Measurements from ENCODE around the gene CD320. TPM values are rescaled to one million over a fixed set of nuclear protein-coding genes. Genes with fewer than 3 reads are reported as not detected.

CD320 gene
- total and polyA plus RNA-seq, 2 of the 8 experiments (the other 6 are each of a cell fraction or from before 2014, with no cell fraction given) = 80.4 to 157 TPM

DNA sequence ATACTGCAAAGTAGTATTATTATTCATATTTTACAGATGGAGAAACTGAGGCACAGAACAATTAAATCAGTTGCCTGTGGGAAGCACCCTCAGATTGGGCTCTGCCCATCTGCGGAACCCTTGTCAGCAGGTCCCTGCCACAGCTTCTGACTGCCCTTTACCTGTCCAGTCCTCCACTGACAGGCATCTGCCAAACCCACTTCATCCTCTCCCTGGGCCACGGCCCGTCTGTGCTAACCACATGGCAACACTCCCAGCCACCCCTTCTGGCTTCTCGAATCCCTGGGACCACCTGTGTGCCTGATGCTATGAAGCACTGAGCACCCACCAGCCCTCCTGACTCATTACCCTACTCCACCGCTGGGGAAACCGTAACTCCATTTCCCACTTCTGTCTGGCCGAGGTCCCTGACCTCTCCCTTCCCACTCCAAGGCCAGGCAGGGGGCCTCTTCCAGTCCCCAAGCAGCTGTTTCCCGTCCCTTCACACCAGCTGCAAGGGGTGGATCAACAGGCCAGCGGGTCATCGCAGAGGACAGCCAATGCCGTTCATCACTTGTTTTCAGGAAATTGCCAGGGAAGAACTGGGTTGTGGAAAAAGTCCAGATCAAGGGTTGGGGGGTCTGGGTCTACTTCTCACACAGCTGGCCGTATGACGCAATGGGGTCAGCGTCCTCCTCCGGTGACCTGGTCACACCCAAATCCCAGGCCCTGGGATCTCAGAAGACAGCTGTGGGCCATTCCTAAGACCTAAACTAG is 32.4 kb upstream of the CD320 start:
- peak overlapping the region; percentile 68; the same call in 1 of the 2 replicates for H2BK12ac ChIP-seq (ENCODE audit: low read depth, low read length)
- no peak overlapping the region for H3K4me3 ChIP-seq (ENCODE audit: extremely low read depth in 1 of 4, insufficient read depth in 2 of 4, low read depth in 3 of 4, low read length in 4 of 4)
- peaks cover 0 to 8% (median 3%) of the 10 kb centered on the region in 4 experiments; a peak in 4 of 7 replicates for H3K4me1 ChIP-seq (replicated peaks in 1 of 4; ENCODE audit: control insufficient read depth in 3 of 4, insufficient read depth in 4 of 4, low read length in 3 of 4)
- no peaks in the 10 kb centered on the region for H3K79me2 ChIP-seq (ENCODE audit: control insufficient read depth in 1 of 2, insufficient read depth in 2 of 2, low read length in 2 of 2)
- no peak overlapping the region for H3K56ac ChIP-seq (replicated peaks; ENCODE audit: insufficient read length, low read depth, low read length)
- no peak overlapping the region for H2AFZ ChIP-seq (ENCODE audit: low read length)
- DNase-seq (ENCODE audit: low read depth in 1 of 2, low spot score in 2 of 2) (peak in 1 of 2 experiments; percentile 51), FAIRE-seq (no peak)
- H3K27ac ChIP-seq (ENCODE audit: low read depth, low read length) = no peak overlapping the region
- TF ChIP-seq, protein P1, sequence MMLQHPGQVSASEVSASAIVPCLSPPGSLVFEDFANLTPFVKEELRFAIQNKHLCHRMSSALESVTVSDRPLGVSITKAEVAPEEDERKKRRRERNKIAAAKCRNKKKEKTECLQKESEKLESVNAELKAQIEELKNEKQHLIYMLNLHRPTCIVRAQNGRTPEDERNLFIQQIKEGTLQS (IDR thresholded peaks at IDR 0.05; ENCODE audit: insufficient read depth, low read depth, low read length) = no peak
- TF ChIP-seq SIRT6 (IDR thresholded peaks at IDR 0.05; ENCODE audit: low read length) = no peak
- peak in 2 of 3 experiments; percentile 27 to 39 for TF ChIP-seq CTCF (IDR thresholded peaks at IDR 0.05; ENCODE audit: control extremely low read depth in 1 of 3, insufficient read depth in 1 of 3, low read depth in 1 of 3, low read length in 3 of 3)
- TF ChIP-seq EP300 (IDR thresholded peaks at IDR 0.05; ENCODE audit: borderline replicate concordance in 1 of 2, low read depth in 2 of 2, low read length in 2 of 2) = no peak
- peak; percentile 6 to 22; a peak in 2 of 4 replicates for TF ChIP-seq RAD21 (IDR thresholded peaks at IDR 0.05 in 1 of 2, conservative IDR thresholded peaks at IDR 0.05 in 1 of 2; ENCODE audit: low read depth in 2 of 2, low read length in 2 of 2)
- no peak for TF ChIP-seq POLR2AphosphoS5 (IDR thresholded peaks at IDR 0.05; ENCODE audit: low read depth, low read length)
- H3K9me3 ChIP-seq (ENCODE audit: insufficient read depth in 2 of 2, low read depth in 1 of 2, low read length in 1 of 2) = no peaks in the 10 kb centered on the region
- no peak overlapping the region for H3K18ac ChIP-seq (ENCODE audit: extremely low read depth, low read length)
- no peak overlapping the region for H2BK15ac ChIP-seq (ENCODE audit: low read length)
- no peak overlapping the region for H4K91ac ChIP-seq (replicated peaks; ENCODE audit: insufficient read length, low read length)
- no peak overlapping the region for H3K4ac ChIP-seq (replicated peaks; ENCODE audit: insufficient read length, low read depth, low read length)
- peaks cover 5% of the 10 kb centered on the region; the same call in 1 of the 2 replicates for H3K23me2 ChIP-seq (ENCODE audit: low read depth, low read length)
- no peak overlapping the region for H4K5ac ChIP-seq (ENCODE audit: insufficient read length, low read depth, low read length)
- no peak overlapping the region for H2BK20ac ChIP-seq (ENCODE audit: low read length)
- no peak overlapping the region for H4K8ac ChIP-seq (ENCODE audit: extremely low read depth, insufficient read depth, low read length)
- no peak overlapping the region for H3K4me2 ChIP-seq (ENCODE audit: insufficient read depth in 1 of 2, low read depth in 2 of 2, low read length in 2 of 2)
- H2BK120ac ChIP-seq (replicated peaks; ENCODE audit: low read depth, low read length) = no peak overlapping the region
- H2BK5ac ChIP-seq (ENCODE audit: low read depth, low read length) = no peak overlapping the region
- H3K14ac ChIP-seq (ENCODE audit: insufficient read length) = no peak overlapping the region
- CTCF ChIA-PET (ENCODE audit: partially characterized antibody) = interaction anchor here (0.5 to 8.2 kb wide), 6 partner anchors 9 to 57 kb away, joined by 3 to 68 read pairs (median 4); partner anchors contain the start of gene ANGPTL4
- H3K79me1 ChIP-seq (ENCODE audit: low read depth, low read length) = no peaks in the 10 kb centered on the region
- H4K20me1 ChIP-seq (replicated peaks in 1 of 2; ENCODE audit: control insufficient read depth in 1 of 2, insufficient read depth in 2 of 2, low read length in 2 of 2) = peaks cover 0 to 2% of the 10 kb centered on the region in 2 experiments
- no peak overlapping the region for H3K9ac ChIP-seq (replicated peaks in 1 of 4; ENCODE audit: extremely low read depth in 1 of 4, low read depth in 3 of 4, low read length in 3 of 4)
- POLR2A ChIA-PET (ENCODE audit: partially characterized antibody) = interaction anchor here (0.6 to 27.1 kb wide), 4 partner anchors 23 to 198 kb away, joined by 3 to 583 read pairs (median 7); partner anchors contain the start of genes ANGPTL4, CD320, NDUFA7 and RAB11B
- 79% methylated on average over 15 of the region's 15 CpGs; no CpG with 5 or more reads in 1 of the 2 experiments for WGBS, 2 experiments (ENCODE audit: extremely low coverage in 1 of 2, insufficient coverage in 1 of 2, insufficient read length in 1 of 2, insufficient replicate concordance in 2 of 2, low coverage in 1 of 2, low lambda C conversion rate in 2 of 2, missing lambda C conversion rate in 1 of 2)
- H3K23ac ChIP-seq (ENCODE audit: insufficient read length) = no peak overlapping the region
- peaks cover 0 to 15% (median 10%) of the 10 kb centered on the region in 4 experiments; a peak in 3 of 7 replicates for H3K27me3 ChIP-seq (replicated peaks in 1 of 4; ENCODE audit: control insufficient read depth in 3 of 4, extremely low read depth in 1 of 4, insufficient read depth in 3 of 4, low read length in 3 of 4)
- no peak overlapping the region for H2AK5ac ChIP-seq (ENCODE audit: low read depth, low read length)
- H3K36me3 ChIP-seq (ENCODE audit: control insufficient read depth in 2 of 4, insufficient read depth in 4 of 4, low read length in 3 of 4) = no peaks in the 10 kb centered on the region

Data from H1 (cell line).